MV-4-11 (cell line): ENCODE data around the gene HERPUD1.

Source experiments
- DNase-seq: peaks from one replicate; lab custom pipeline; 2025; lab: John Stamatoyannopoulos, UW

Gene HERPUD1

GRCh38 chr16:56935201-56935600 lies 3.3 kb downstream of the HERPUD1 start:
- no peak for DNase-seq

- no peak for DNase-seq
These were observed 4.5 kb downstream of the HERPUD1 start for GRCh38 chr16:56936491-56936890.

- DNase-seq: no peak
These were observed 5.0 kb downstream of the HERPUD1 start for GRCh38 chr16:56936950-56937349.

GRCh38 chr16:56938664-56939513 lies 6.9 kb downstream of the HERPUD1 start:
- no peak for DNase-seq

GRCh38 chr16:56939801-56940200 lies 7.9 kb downstream of the HERPUD1 start:
- no peak for DNase-seq

- peak; percentile 20 for DNase-seq
These were observed 9.2 kb downstream of the HERPUD1 start for GRCh38 chr16:56941092-56941491.

GRCh38 chr16:56941856-56942331 lies 10.0 kb downstream of the HERPUD1 start:
- no peak for DNase-seq

- DNase-seq: no peak
These were observed 11.9 kb downstream of the HERPUD1 start for GRCh38 chr16:56943761-56944375.

- no peak for DNase-seq
These were observed 13.3 kb downstream of the HERPUD1 start for GRCh38 chr16:56944954-56945839.

- no peak for DNase-seq
These were observed 14.0 kb downstream of the HERPUD1 start for GRCh38 chr16:56945847-56946527.

- no peak for DNase-seq
These were observed 15.0 kb downstream of the HERPUD1 start for GRCh38 chr16:56946767-56947603.

GRCh38 chr16:56947604-56947995 lies 15.7 kb downstream of the HERPUD1 start:
- no peak for DNase-seq

- DNase-seq: no peak
These were observed 16.3 kb downstream of the HERPUD1 start for GRCh38 chr16:56948234-56948633.

- no peak for DNase-seq
These were observed 18.1 kb downstream of the HERPUD1 start for GRCh38 chr16:56950051-56950450.

- DNase-seq: no peak
These were observed 18.5 kb downstream of the HERPUD1 start for GRCh38 chr16:56950455-56950854.

- DNase-seq: peak; percentile 99
These were observed 19.2 kb downstream of the HERPUD1 start for GRCh38 chr16:56950881-56951771.

GRCh38 chr16:56953006-56953405 lies 21.1 kb downstream of the HERPUD1 start:
- no peak for DNase-seq

GRCh38 chr16:56956076-56956475 lies 24.1 kb downstream of the HERPUD1 start:
- DNase-seq: no peak

- no peak for DNase-seq
These were observed 24.8 kb downstream of the HERPUD1 start for GRCh38 chr16:56956756-56957155.
